GM12878 (cell line): ENCODE results near the gene CDC42EP3. TPM values are rescaled to one million over a fixed set of nuclear protein-coding genes. Genes with fewer than 3 reads are reported as not detected.

Source experiments
- ASH2L ChIP-seq: fragments of 300-600, 200-600 bp; sonication (generic); IDR thresholded peaks from 2 replicates; pipeline ENCODE4 v1.6.1; 2017; ENCODE audit warnings: low read depth, mild to moderate bottlenecking, borderline replicate concordance
- BMI1 ChIP-seq: fragments of 450-650 bp; IDR thresholded peaks from 2 replicates; pipeline ENCODE4 v1.6.1; 2016; ENCODE audit warnings: mild to moderate bottlenecking, moderate library complexity, borderline replicate concordance
- CBX5 ChIP-seq: sonication (generic); IDR thresholded peaks from 2 replicates; pipeline ENCODE4 v1.6.1; 2016; ENCODE audit warnings: low read depth, moderate library complexity, mild to moderate bottlenecking, inconsistent platforms
- CEBPB ChIP-seq, 2 experiments: fragments of 150-350 bp in 1 of 2; IDR thresholded peaks; 2 replicates each; pipeline ENCODE4 v1.6.1; 2012 to 2014; ENCODE audit warnings: low read depth in 2 of 2, low read length in 2 of 2, borderline replicate concordance in 1 of 2, inconsistent platforms in 1 of 2
- CHD2 ChIP-seq: IDR thresholded peaks from 2 replicates; pipeline ENCODE4 v1.6.1; 2011; ENCODE audit warnings: low read depth, low read length, improper control_type of control experiment, borderline replicate concordance
- FOXM1 ChIP-seq: IDR thresholded peaks from 2 replicates; pipeline ENCODE4 v1.6.1; 2012; ENCODE audit warnings: low read depth, mild to moderate bottlenecking, inconsistent platforms, low read length, moderate library complexity
- KLF5 ChIP-seq: fragments of 450-650 bp; IDR thresholded peaks from 2 replicates; pipeline ENCODE4 v1.6.1; 2014; ENCODE audit warnings: mild to moderate bottlenecking; ENCODE audit not compliant: partially characterized antibody
- NR2C1 ChIP-seq: fragments of 450-650 bp; IDR thresholded peaks from 2 replicates; pipeline ENCODE4 v1.6.1; 2017; ENCODE audit warnings: antibody characterized with exemption, mild to moderate bottlenecking, moderate library complexity
- PAX5 ChIP-seq: IDR thresholded peaks from 2 replicates; pipeline ENCODE4 v1.6.1; 2011; ENCODE audit warnings: low read depth, low read length, borderline replicate concordance
- RELA ChIP-seq: fragments of 450-650 bp; IDR thresholded peaks from 2 replicates; pipeline ENCODE4 v1.8.0; 2014; ENCODE audit warnings: borderline replicate concordance; ENCODE audit not compliant: partially characterized antibody
- SMAD5 ChIP-seq: IDR thresholded peaks from 2 replicates; pipeline ENCODE4 v1.6.1; 2016; ENCODE audit warnings: antibody characterized with exemption, low read depth
- SMARCA5 ChIP-seq: fragments of 450-650 bp; IDR thresholded peaks from 2 replicates; pipeline ENCODE4 v1.6.1; 2017; ENCODE audit warnings: mild to moderate bottlenecking
- SREBF1 ChIP-seq: IDR thresholded peaks from 2 replicates; pipeline ENCODE4 v1.6.1; 2012; ENCODE audit warnings: mild to moderate bottlenecking, low read length
- STAT1 ChIP-seq: fragments of 450-650 bp; conservative IDR thresholded peaks from 2 replicates; pipeline ENCODE4 v1.6.1; 2014; ENCODE audit warnings: antibody characterized with exemption, mild to moderate bottlenecking
- TAF1 ChIP-seq: IDR thresholded peaks from 2 replicates; pipeline ENCODE4 v1.6.1; 2011; ENCODE audit warnings: mild to moderate bottlenecking, low read depth, low read length, borderline replicate concordance
- polyA plus RNA-seq, 11 experiments: library from polyadenylated mRNA; depleted of rRNA in 4 of 11; unstranded in 6 of 11; stranded (reverse) in 5 of 11; fragments of >200 nt; fragmentation: Nextera tagmentation in 4 of 11; fragmentation: Illumina TruSeq in 1 of 11; extraction: Ambion mirVana in 4 of 11; extraction: Trizol in 1 of 11; gene quantifications; 1 replicate in 1 of 11; 2 replicates in 10 of 11; pipeline versions ENCODE4 v1.2.1 to v1.2.3, GENCODE V29; 2011 to 2016; ENCODE audit warnings: inconsistent platforms in 2 of 11, missing spikeins in 2 of 11, low read depth in 1 of 11
- total RNA-seq, 4 experiments: library from RNA; depleted of rRNA in 3 of 4; stranded (reverse); fragments of >200 nt in 3 of 4; fragmentation: Illumina TruSeq in 1 of 4; extraction: Trizol in 1 of 4; gene quantifications; 2 replicates each; pipeline versions ENCODE4 v1.2.1 to v1.2.3, GENCODE V29; 2013 to 2021
- TF ChIP-seq, protein P1 (sequence below): IDR thresholded peaks from 2 replicates; pipeline ENCODE4 v1.6.1; 2011; ENCODE audit warnings: low read depth, low read length, improper control_type of control experiment, borderline replicate concordance
- TF ChIP-seq, protein P2 (sequence below): fragments of 450-650 bp; IDR thresholded peaks from 2 replicates; pipeline ENCODE4 v1.6.1; 2017; ENCODE audit warnings: mild to moderate bottlenecking, moderate library complexity
- TF ChIP-seq, protein P3 (sequence below): IDR thresholded peaks from 2 replicates; pipeline ENCODE4 v1.6.1; 2012; ENCODE audit warnings: low read depth, low read length, improper control_type of control experiment
- TF ChIP-seq, protein P4 (sequence below): IDR thresholded peaks from 2 replicates; pipeline ENCODE4 v1.6.1; 2011; ENCODE audit warnings: borderline replicate concordance, low read depth, mild to moderate bottlenecking, moderate library complexity, low read length; ENCODE audit not compliant: insufficient read depth, poor library complexity, severe bottlenecking

CDC42EP3 gene
- total and polyA plus RNA-seq, 10 of the 15 experiments (the other 5 are each of a cell fraction or from before 2014, with no cell fraction given), result 11.8 to 86.9 (median 52.9) TPM

DNA sequence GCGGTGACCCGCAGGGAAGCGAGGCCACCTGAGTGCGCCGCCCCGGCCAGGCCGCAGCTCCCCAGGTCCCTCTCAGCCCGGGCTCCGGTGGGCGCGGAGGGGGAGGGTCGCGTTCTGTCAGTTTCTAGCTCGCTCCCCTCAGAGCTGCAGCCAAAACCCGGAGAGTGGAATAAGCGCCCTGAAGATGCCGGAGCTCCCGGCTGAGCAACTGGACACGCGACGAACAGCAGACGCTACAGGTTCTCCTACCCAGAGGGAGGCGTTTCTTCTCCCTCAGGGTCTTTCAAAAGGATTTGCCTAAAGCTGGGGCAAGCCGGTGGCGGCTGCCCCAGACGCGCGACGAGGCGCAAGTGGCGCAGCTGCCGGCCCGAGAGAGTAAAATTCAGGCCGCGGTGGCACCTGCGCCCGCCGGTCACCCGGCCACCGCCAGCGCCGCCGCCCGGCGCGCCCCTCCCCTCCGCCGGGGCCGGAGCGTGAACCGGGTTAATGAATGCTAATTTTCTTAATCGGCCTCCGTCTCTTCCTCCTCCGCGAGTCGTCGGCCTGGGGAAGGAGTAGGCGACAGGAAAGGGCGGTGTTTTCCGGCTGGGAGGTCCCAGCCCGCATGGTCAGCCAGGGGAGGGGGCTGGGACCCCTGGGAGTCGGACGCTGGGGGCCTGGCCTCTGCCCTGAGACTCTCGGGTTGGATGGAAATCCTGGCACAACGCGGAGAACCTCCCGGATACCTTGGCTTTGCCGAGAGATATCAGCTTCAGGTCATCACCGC lies 845 bp upstream of the CDC42EP3 start (continued):
- TF ChIP-seq, protein P1, sequence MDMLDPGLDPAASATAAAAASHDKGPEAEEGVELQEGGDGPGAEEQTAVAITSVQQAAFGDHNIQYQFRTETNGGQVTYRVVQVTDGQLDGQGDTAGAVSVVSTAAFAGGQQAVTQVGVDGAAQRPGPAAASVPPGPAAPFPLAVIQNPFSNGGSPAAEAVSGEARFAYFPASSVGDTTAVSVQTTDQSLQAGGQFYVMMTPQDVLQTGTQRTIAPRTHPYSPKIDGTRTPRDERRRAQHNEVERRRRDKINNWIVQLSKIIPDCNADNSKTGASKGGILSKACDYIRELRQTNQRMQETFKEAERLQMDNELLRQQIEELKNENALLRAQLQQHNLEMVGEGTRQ, result no peak
- TF ChIP-seq NR2C1, result 0 out of 2 replicates have a peak, but pooled peaks have one; percentile 4
- no peak for TF ChIP-seq CEBPB (IDR thresholded peaks at IDR 0.05; ENCODE audit: borderline replicate concordance in 1 of 2, low read depth in 2 of 2, low read length in 2 of 2)
- TF ChIP-seq SMAD5, result no peak
- TF ChIP-seq SREBF1, result no peak
- 0 out of 2 replicates have a peak, but pooled peaks have one; percentile 4 for TF ChIP-seq CBX5
- TF ChIP-seq, protein P2, sequence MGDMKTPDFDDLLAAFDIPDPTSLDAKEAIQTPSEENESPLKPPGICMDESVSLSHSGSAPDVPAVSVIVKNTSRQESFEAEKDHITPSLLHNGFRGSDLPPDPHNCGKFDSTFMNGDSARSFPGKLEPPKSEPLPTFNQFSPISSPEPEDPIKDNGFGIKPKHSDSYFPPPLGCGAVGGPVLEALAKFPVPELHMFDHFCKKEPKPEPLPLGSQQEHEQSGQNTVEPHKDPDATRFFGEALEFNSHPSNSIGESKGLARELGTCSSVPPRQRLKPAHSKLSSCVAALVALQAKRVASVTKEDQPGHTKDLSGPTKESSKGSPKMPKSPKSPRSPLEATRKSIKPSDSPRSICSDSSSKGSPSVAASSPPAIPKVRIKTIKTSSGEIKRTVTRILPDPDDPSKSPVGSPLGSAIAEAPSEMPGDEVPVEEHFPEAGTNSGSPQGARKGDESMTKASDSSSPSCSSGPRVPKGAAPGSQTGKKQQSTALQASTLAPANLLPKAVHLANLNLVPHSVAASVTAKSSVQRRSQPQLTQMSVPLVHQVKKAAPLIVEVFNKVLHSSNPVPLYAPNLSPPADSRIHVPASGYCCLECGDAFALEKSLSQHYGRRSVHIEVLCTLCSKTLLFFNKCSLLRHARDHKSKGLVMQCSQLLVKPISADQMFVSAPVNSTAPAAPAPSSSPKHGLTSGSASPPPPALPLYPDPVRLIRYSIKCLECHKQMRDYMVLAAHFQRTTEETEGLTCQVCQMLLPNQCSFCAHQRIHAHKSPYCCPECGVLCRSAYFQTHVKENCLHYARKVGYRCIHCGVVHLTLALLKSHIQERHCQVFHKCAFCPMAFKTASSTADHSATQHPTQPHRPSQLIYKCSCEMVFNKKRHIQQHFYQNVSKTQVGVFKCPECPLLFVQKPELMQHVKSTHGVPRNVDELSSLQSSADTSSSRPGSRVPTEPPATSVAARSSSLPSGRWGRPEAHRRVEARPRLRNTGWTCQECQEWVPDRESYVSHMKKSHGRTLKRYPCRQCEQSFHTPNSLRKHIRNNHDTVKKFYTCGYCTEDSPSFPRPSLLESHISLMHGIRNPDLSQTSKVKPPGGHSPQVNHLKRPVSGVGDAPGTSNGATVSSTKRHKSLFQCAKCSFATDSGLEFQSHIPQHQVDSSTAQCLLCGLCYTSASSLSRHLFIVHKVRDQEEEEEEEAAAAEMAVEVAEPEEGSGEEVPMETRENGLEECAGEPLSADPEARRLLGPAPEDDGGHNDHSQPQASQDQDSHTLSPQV, result no peak
- TF ChIP-seq, protein P3, sequence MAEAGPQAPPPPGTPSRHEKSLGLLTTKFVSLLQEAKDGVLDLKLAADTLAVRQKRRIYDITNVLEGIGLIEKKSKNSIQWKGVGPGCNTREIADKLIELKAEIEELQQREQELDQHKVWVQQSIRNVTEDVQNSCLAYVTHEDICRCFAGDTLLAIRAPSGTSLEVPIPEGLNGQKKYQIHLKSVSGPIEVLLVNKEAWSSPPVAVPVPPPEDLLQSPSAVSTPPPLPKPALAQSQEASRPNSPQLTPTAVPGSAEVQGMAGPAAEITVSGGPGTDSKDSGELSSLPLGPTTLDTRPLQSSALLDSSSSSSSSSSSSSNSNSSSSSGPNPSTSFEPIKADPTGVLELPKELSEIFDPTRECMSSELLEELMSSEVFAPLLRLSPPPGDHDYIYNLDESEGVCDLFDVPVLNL, result no peak
- TF ChIP-seq ASH2L, result peak; percentile 41; the same call in 1 of the 2 replicates
- TF ChIP-seq PAX5, result no peak
- no peak for TF ChIP-seq STAT1
- TF ChIP-seq KLF5, result no peak
- TF ChIP-seq FOXM1, result no peak
- TF ChIP-seq TAF1, result 0 out of 2 replicates have a peak, but pooled peaks have one; percentile 33
- TF ChIP-seq SMARCA5, result peak; percentile 44; the same call in 1 of the 2 replicates
- TF ChIP-seq RELA, result no peak
- TF ChIP-seq, protein P4, sequence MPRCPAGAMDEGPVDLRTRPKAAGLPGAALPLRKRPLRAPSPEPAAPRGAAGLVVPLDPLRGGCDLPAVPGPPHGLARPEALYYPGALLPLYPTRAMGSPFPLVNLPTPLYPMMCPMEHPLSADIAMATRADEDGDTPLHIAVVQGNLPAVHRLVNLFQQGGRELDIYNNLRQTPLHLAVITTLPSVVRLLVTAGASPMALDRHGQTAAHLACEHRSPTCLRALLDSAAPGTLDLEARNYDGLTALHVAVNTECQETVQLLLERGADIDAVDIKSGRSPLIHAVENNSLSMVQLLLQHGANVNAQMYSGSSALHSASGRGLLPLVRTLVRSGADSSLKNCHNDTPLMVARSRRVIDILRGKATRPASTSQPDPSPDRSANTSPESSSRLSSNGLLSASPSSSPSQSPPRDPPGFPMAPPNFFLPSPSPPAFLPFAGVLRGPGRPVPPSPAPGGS, result no peak
- no peak for TF ChIP-seq BMI1
- TF ChIP-seq CHD2, result peak; percentile 29; the same call in 1 of the 2 replicates
